HG03045 (cell line): ENCODE measurements around the gene COL5A1.

Experiments used
- ATAC-seq: cut with Tn5 transposase; IDR thresholded peaks from one replicate; pipeline ENCODE4 v1.9.1; 2021; ENCODE audit warnings: mild to moderate bottlenecking, moderate library complexity; ENCODE audit not compliant: unreplicated experiment

Gene COL5A1

GRCh38 chr9:134688661-134689320 lies 47.2 kb downstream of the COL5A1 start:
- no peak for ATAC-seq

GRCh38 chr9:134689321-134690181 lies 47.9 kb downstream of the COL5A1 start:
- ATAC-seq = no peak

- ATAC-seq = no peak
Measured at GRCh38 chr9:134690301-134690751, 48.7 kb downstream of the COL5A1 start.

- no peak for ATAC-seq
Measured at GRCh38 chr9:134690946-134691694, 49.5 kb downstream of the COL5A1 start.

- no peak for ATAC-seq
Measured at GRCh38 chr9:134691695-134692572, 50.3 kb downstream of the COL5A1 start.

GRCh38 chr9:134692573-134692860 lies 50.9 kb downstream of the COL5A1 start:
- ATAC-seq = no peak

- ATAC-seq = no peak
Measured at GRCh38 chr9:134693011-134693410, 51.4 kb downstream of the COL5A1 start.

GRCh38 chr9:134693641-134694367 lies 52.2 kb downstream of the COL5A1 start:
- ATAC-seq = no peak

- ATAC-seq = no peak
Measured at GRCh38 chr9:134694368-134694665, 52.7 kb downstream of the COL5A1 start.

- ATAC-seq = no peak
Measured at GRCh38 chr9:134694714-134695113, 53.1 kb downstream of the COL5A1 start.

GRCh38 chr9:134695144-134695543 lies 53.5 kb downstream of the COL5A1 start:
- ATAC-seq = no peak

GRCh38 chr9:134696433-134696832 lies 54.8 kb downstream of the COL5A1 start:
- no peak for ATAC-seq

- ATAC-seq = no peak
Measured at GRCh38 chr9:134698111-134698510, 56.5 kb downstream of the COL5A1 start.

GRCh38 chr9:134698587-134699342 lies 57.2 kb downstream of the COL5A1 start:
- ATAC-seq = no peak

- ATAC-seq = no peak
Measured at GRCh38 chr9:134699343-134699740, 57.7 kb downstream of the COL5A1 start.

- no peak for ATAC-seq
Measured at GRCh38 chr9:134700636-134701350, 59.2 kb downstream of the COL5A1 start.

GRCh38 chr9:134701581-134702259 lies 60.1 kb downstream of the COL5A1 start:
- ATAC-seq = no peak

- no peak for ATAC-seq
Measured at GRCh38 chr9:134702291-134702690, 60.7 kb downstream of the COL5A1 start.
